WTC11 (cell line): Measurements from ENCODE around the gene VEGFA.

Experiments used
- TEAD4 ChIP-seq: sonication (generic); formaldehyde crosslinking; IDR thresholded peaks from 2 replicates; pipeline ENCODE4 v1.8.0; 2022; ENCODE audit warnings: mild to moderate bottlenecking, missing genetic modification reagents
- ZBTB21 ChIP-seq: sonication (generic); formaldehyde crosslinking; IDR thresholded peaks from 2 replicates; pipeline ENCODE4 v1.8.1; 2023; ENCODE audit warnings: mild to moderate bottlenecking, missing genetic modification reagents, borderline replicate concordance

DNA sequence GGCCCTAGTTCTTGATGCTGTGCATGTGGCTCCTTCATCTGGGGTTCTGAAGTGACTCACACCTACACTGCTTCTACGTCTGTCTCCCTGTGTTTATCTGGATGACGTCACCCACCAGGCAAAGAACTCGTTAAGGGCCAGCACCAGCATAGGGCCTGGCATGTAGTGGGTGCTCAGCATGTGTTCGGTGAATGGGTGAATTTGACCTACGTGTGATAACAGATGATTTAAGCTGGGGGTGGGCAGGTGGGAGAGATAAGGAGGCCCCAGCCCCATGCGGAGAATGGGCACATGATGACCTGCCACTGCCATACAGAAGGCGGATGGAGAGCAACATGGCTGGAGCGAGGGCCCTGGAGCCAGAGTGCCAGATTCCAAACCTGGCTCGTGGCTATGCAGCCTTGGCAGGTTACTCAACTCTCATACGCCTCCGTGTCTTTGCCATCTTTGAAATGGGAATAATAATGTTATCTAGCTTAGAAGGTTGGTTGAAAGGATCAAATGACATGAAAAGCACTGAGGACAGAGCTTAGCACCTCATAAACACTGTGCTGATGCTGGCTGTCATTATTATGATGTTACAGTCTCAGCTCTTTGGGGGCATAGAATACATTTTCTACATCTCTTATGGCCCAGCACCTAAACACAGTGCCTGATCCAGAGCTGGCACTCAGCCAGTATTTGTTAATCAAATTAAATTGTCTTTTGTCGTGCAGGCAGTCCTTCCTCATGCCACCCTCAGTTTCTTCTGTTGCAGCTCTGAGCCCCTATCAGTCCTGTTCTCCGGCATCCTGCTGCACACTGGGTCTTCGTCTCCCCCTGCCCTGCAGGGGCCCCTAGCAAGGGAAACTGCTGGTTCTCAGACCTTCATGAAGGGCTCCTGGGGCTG lies 39.6 kb downstream of the VEGFA start:
- no peak for TF ChIP-seq TEAD4 (CRISPR knock-in tag)
- no peak for TF ChIP-seq ZBTB21 (CRISPR knock-in tag)
